Measurements from ENCODE around the gene ZNF394.
"Not testable (repeated sequence)": the region's sequence is repeated elsewhere in the genome, so short reads cannot be mapped to it uniquely, and the experiment has no call there.

Gene ZNF394

DNA sequence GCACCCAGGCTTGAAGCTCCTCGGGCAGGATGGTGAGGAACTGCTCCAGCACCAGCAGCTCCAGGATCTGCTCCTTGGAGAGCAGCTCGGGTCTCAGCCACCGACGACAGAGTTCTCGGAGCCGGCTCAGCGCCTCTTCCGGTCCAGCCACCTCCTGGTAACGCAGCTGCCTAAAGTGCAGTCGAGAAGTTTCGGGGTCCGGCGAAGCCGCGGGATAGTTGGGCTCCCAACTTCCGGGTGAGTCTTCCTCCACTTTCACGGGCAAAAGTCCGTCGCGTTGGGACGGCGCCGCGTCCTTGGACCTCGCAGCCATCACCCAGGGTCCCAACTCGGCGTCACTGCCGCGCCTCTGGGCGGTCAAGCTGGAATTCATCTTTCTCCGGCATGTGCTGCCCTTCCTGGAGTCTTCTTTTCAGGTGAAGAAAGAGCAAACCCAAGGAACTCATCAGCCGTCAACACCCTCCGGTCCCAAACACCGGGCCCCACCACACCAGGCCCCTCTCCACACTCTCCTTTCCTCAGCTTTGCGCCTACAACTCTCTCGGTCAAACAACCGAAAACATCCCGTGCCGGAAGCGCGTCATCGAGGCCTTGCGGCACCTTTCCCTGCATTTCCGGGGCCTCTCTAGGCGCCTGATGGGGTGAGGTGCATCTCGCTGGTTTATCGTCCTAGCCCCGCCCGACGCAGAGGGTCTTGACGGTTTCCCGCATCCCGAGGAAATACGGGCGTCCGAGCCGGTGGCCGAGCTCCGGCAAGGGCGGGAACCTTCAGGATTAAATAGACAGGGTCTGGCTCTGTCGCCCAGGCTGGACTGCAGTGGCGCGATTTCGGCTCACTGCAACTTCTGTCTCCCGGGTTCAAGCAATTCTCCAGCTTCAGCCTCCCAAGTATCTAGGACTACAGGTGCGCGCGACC is at the start of gene ZNF394:
Gene ZNF394 (minus strand): TSS at position 561 of the 916 bp plus-strand sequence. CDS start 188 bp downstream, at position 373.
- peak; percentile 71 to 77 for DNase-seq (ENCODE audit: low read depth in 1 of 2, low spot score in 1 of 2)

DNA sequence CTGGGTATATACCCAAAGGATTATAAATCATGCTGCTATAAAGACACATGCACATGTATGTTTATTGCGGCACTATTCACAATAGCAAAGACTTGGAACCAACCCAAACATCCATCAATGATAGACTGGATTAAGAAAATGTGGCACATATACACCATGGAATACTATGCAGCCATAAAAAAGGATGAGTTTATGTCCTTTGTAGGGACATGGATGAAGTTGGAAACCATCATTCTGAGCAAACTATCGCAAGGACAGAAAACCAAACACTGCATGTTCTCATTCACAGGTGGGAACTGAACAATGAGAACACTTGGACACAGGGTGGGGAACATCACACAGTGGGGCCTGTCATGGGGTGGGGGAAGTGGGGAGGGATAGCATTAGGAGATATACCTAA is 49.5 kb upstream of the ZNF394 start:
- DNase-seq (ENCODE audit: low read depth in 1 of 2, low spot score in 1 of 2): not testable (repeated sequence)

DNA sequence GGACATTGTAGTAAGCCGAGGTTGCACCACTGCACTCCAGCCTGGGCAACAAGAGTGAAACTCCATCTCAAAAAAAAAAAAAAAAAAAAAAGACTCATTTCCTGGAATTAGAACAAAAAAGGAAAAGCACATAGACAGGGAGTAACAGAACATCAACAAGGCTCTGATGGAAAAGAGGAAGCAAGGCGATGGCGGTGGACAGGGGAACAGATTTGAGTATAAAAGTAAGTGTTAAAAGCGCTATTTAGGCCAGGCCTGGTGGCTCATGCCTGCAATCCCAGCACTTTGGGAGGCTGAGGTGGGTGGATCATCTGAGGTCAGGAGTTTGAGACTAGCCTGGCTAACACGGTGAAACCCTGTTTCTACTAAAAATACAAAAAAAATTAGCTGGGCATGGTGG is 45.2 kb upstream of the ZNF394 start:
- not testable (repeated sequence) for DNase-seq (ENCODE audit: low read depth in 1 of 2, low spot score in 1 of 2)

DNA sequence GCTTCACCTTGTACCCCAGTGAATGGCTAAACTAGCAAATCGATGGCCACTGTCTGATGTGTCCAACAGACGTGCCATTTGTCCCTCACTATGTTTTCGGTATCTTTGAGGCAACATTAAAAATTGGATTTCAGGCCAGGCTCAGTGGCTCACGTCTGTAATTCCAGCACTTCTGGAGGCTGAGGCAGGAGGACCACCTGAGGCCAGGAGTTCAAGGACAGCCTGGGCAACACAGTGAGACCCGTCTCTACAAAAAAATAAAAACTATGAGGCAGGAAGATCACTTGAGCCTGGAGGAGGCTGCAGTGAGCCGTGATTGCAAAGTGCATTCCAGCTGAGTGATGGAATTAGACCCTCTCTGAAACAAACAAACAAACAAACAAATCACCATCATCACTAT is 43.8 kb upstream of the ZNF394 start:
- no peak for DNase-seq (ENCODE audit: low read depth in 1 of 2, low spot score in 1 of 2)

DNA sequence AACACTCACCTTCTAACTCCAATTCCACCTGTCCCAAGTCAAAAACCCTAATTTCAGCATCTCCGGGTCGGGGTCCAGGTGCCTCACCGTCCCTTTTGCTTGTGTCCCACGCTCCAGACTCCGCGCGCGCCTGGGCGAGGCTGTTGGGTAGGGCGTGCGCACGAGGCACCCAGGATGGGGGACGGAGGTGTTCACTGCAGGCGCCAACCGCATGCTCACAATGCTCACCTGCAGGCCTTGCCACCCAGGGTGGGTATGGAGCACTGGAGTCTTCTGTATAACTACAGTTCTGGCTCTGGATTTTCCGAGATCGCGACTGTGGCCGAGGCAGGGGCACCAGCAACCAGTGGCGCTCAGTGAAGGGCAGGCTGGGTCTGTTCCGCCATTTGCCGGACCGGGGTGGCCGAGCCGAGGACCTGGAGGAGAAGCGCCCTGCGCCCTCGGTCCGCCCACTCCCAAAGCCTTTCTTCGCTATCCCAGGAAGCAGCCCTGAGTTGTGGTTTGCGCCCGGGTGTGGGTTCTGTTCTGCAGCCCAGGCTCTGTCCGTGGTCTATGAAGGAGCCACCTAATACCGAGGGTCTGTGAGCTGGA is 43.1 kb upstream of the ZNF394 start:
- no peak for DNase-seq (ENCODE audit: low read depth in 1 of 2, low spot score in 1 of 2)

DNA sequence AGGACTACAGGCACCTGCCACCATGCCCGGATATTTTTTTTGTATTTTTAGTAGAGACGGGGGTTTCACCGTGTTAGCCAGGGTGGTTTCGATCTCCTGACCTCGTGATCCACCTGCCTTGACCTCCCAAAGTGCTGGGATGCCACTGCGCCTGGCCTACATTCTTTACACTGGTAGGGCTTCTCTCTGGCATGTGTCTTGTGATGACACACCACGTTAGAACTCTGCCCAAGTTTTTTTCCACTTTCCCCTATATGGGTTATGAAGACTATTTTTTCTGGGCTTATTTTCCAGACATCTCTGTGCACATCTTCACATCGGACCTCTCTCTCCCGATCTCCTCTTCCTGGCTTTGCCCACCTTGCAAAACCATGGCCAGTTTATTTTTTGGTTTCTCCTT is 41.1 kb upstream of the ZNF394 start:
- DNase-seq (ENCODE audit: low read depth in 1 of 2, low spot score in 1 of 2): no peak

DNA sequence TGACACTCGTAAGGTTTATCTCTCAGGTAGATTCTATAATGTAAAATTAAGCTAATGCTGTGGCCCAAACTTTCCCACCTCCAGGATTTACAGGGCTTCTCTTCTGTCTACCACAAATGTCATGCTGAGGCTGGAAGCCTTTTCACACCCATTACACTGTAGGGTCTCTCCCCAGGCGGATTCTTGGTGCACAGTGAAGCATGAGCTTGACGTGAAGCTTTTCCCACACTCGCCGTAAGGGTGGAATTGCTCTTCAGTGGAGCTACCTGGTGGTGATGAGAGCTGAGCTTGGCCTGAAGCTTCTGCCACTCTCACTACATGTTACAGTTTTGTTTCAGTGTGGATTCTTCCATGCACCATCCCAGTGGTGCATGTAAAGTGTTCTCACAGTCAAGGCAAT is 40.5 kb upstream of the ZNF394 start:
- DNase-seq (ENCODE audit: low read depth in 1 of 2, low spot score in 1 of 2): no peak

DNA sequence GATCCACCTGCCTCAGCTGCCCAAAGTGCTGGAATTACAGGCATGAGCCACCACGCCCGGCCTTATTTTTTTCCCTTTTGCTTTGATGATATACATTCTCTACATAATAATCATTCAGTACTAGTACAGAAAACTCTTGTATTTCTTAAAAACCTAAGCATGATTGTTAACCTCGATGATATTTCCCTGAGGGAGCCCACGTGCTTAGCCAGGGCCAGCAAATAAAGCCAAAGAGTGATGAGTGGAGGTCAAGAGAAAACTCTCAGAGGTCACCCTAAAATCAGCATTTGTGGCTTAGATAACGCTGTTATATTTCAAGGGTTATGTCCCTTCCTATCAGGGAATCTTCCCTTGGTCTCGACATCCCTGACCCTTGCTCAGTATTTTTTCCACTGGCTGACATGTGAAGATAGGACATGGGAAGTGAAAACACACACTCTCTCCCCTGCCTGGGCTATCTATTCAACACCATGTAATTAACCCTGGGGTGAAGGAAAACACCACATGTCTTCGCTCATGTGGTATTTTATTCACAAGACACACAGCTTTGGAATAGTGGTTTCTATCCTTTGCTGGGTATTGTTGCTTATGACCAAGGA is 39.2 kb upstream of the ZNF394 start:
- no peak for DNase-seq (ENCODE audit: low read depth in 1 of 2, low spot score in 1 of 2)

DNA sequence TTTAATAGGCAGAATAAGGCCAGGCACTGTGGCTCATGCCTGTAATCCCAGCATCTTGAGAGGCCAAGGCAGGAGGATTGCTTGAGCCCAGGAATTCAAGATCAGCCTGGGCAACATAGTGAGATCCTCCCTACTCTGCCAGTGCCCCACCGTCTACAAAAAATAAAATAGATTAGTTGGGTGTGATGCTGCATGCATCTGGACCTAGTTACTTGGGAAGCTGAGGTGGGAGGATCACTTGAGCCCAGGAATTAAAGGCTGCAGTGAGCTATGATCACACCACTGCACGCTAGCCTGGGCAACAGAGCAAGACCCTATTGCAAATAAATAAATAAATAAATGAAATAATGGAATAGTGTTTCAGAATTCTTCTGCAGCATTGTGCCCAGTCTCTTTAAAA is 35.6 kb upstream of the ZNF394 start:
- DNase-seq (ENCODE audit: low read depth in 1 of 2, low spot score in 1 of 2): no peak

DNA sequence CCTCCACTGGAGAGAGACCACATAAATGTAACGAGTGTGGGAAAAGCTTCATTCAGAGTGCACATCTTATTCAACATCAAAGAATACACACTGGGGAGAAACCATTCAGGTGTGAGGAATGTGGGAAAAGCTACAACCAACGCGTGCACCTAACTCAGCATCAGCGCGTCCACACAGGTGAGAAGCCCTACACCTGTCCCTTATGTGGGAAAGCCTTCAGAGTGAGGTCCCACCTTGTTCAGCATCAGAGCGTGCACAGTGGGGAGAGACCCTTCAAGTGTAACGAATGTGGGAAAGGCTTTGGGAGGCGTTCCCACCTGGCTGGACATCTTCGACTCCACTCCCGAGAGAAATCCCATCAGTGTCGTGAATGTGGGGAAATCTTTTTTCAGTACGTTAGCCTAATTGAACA is 31.3 kb upstream of the ZNF394 start:
- no peak for DNase-seq (ENCODE audit: low read depth in 1 of 2, low spot score in 1 of 2)

DNA sequence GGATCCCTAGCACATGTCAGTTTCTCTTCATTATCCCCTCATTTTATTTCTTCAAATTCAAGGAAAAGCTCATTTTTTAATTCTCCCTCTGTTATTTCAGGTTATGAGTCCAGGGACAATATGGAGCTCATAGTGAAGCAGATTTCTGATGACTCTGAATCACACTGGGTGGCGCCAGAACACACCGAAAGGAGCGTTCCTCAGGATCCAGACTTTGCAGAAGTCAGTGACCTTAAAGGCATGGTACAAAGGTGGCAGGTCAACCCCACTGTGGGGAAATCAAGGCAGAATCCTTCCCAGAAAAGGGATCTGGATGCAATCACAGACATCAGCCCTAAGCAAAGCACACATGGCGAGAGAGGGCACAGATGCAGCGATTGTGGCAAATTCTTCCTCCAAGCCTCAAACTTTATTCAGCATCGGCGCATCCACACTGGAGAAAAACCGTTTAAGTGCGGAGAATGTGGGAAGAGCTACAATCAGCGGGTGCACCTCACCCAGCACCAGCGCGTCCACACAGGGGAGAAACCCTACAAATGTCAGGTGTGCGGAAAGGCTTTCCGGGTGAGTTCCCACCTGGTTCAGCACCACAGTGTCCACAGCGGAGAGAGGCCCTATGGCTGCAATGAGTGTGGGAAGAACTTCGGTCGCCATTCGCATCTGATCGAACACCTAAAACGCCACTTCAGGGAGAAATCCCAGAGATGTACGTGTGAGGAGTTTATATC is 25.8 kb upstream of the ZNF394 start:
- DNase-seq (ENCODE audit: low read depth in 1 of 2, low spot score in 1 of 2): no peak

DNA sequence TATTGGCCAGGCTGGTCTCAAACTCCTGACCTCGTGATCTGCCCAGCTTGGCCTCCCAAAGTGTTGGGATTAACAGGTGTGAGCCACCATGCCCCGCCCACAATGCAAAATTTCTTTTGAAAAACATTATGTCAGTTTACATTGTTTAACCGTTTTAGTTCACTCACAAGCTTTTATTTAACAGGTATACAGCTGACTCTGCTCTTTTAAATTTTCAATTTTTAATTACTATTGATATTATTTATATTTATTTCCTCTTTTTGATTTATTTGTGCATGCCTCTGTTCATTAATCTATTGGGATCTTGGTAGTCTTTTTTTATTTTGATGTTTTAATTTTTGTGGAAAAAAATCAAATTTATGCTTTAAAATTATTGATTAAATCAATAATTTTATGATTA is 21.3 kb upstream of the ZNF394 start:
- no peak for DNase-seq (ENCODE audit: low read depth in 1 of 2, low spot score in 1 of 2)

DNA sequence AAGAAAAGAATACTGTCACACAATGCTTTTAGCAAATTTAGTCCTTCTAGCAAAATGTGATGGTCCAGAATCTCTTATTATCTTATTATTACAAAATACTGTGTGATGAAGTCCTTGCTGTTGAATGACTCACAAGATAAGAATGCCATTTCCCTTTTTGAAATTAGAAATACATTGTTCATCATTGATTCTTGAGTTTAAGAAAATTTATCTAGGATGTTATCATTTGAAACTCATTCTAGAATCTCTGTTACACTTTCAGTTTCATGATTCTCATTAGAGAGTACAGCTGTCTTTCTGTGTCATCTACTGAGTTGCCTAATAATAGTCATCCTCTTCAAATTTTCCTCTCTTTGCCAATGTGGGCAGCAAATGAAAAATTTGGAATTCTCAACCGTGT is 14.0 kb upstream of the ZNF394 start:
- DNase-seq (ENCODE audit: low read depth in 1 of 2, low spot score in 1 of 2): no peak

DNA sequence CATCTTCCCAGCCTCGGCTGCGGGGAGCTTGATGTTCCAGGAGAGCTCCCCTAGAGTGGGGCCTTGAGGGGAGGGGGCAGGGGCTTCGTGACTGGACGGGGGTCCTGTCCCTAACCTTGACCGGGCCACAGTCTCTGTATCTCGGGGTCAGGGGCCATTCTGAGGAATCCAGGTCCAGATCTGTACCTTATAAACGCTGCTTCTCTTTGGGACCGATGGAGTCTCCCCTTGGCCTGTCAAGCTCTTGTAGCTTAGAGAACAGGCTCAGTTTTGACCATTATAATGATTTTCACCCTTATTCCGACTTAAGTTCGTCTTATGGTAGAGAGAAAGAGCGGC is 5.2 kb upstream of the ZNF394 start:
- DNase-seq (ENCODE audit: low read depth in 1 of 2, low spot score in 1 of 2): no peak

DNA sequence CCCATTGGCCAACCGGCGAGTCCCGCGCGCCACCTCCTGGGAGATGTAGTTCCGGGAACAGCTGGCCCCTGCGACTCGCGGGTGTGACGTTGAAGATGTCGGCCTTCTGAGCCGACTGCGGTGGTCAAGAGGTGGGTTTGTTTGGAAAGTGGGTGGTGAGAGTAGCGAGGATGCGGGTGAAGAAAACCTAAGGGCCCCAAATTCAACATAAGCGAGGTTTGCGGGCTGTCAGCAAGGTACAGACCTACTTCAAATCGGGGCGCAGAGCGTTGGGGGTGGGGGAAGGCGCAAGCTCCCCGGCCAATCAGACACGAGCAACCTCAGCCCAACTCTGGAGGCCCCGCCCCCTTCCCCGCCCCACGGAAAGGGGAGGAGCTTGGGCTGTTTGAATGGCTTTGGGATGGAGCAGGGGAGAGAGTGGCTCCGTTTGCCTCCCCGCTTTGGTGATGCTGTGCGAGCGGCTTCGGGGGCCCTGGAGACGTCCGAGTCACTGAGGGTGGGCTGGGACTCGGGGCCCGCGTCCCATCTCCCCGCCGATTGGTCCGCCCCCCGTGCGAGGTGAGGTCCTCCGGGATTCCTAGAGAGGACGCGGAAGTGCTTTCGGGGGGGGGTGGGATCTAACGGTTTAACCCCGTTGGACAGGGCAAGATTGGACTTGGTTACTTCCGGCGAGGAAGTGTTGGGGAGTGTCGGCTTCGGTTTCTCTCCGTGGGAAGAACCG is 4.7 kb upstream of the ZNF394 start, which contains the start of gene ZKSCAN5:
Gene ZKSCAN5 (plus strand): TSS at position 60 of the 721 bp plus-strand sequence. CDS start 1,383 bp downstream, outside the sequence.
- DNase-seq (ENCODE audit: low read depth in 1 of 2, low spot score in 1 of 2): peak; percentile 96 to 98

DNA sequence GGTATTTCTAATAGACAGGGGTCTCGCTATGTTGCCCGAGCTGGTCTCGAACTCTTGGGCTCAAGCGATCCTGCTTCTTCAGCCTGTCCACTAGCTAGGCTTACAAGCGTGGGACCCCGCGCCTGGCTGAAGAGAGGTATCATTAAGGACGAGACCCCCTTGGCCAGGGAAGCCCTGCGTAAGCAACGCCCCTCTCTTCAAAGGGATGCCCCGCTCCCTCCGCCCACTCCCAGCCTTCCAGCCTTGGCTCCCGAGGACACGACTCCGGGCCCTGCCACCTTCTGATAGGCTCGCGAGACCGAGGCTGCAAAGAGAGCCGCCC is 4.2 kb upstream of the ZNF394 start:
- DNase-seq (ENCODE audit: low read depth in 1 of 2, low spot score in 1 of 2): no peak

DNA sequence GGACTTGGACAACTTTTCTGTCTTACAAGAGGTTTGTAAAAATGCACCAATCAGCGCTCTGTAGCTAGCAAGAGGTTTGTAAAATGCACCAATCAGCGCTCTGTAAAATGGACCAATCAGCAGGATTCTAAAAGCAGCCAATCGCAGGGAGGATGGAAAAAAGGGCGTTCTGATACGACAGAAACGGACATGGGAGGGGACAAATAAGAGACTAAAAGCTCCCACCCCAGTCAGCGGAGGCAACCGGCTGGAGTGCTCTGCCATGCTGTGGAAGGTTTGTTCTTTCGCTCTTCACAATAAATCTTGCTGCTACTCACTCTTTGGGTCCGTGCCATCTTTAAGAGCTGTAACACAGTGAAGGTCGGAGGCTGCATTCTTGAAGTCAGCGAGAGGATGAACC is 1.2 kb upstream of the ZNF394 start:
- DNase-seq (ENCODE audit: low read depth in 1 of 2, low spot score in 1 of 2): not testable (repeated sequence)

DNA sequence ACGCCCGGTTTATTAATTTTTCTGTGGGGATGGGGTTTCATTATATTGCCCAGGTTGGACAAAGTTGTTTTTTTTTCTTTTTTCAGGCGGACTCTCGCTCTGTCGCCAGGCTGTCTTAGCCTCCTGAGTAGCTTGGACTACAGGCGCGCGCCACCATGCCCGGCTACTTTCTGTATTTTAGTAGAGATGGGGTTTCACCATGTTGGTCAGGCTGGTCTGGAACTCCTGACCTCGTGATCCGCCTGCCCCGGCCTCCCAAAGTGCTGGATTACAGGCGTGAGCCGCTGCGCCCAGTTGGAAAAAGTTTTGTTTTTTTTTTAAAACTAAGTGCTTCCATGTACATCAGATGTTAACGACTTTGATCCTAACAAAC is 542 bp upstream of the ZNF394 start:
- DNase-seq (ENCODE audit: low read depth in 1 of 2, low spot score in 1 of 2): no peak

DNA sequence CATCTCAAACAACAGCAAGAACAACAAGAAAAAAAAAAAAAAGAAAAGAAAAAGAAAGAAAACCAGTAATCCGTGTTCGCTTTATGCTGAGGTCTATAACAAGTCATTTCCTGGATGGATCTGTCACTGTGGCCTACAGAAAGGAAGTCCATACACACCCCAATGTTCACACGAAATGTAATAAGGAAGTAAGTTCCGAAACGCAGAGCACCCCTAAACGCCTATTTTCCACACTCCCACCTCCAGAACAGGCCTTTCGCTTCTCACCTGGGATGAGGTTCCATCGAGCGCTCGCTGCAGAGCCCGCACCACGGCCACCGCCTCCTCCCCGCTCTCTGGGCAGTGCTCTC is 735 bp downstream of the ZNF394 start:
- no peak for DNase-seq (ENCODE audit: low read depth in 1 of 2, low spot score in 1 of 2)

DNA sequence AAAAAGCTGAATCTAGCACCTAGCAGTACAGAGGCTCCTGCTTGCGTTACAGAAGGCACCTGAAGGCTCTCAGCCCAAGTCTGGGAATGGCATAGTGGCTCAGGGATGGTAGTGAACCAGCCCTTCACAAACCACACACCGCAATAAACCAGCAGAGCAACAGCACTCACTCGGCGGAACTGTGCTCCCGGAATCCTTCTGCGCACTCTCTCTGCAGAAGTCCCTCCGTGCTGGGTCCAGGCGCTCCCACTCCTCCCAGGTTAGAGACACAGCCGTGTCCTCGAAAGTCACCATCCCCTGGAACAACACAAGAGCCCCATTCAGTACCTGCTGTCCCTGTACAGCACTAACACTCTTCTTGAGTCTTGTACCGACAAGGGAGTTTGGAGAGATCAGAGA is 1.5 kb downstream of the ZNF394 start:
- no peak for DNase-seq (ENCODE audit: low read depth in 1 of 2, low spot score in 1 of 2)
